Measurements from ENCODE around the gene ACYP2.
"Not testable (repeated sequence)": the region's sequence is repeated elsewhere in the genome, so short reads cannot be mapped to it uniquely, and the experiment has no call there.

ACYP2 gene

GRCh38 chr2:54290356-54291025, 175.1 kb downstream of the ACYP2 start:
- no peaks in the 10 kb centered on the region for H4K20me1 ChIP-seq (ENCODE audit: insufficient read depth, low read length)
- no peak overlapping the region for H3K4me2 ChIP-seq (ENCODE audit: insufficient read depth, low read length)
- H3K4me1 ChIP-seq (ENCODE audit: insufficient read depth, low read length), result no peaks in the 10 kb centered on the region
- no peak overlapping the region for H3K4me3 ChIP-seq (ENCODE audit: low read depth in 1 of 2, low read length in 2 of 2)
- ATAC-seq (ENCODE audit: insufficient read depth, low read depth) (no peak), DNase-seq (no peak)
- no peak overlapping the region for H3K27ac ChIP-seq (ENCODE audit: low read length)
- no peak overlapping the region for H2AFZ ChIP-seq (ENCODE audit: low read depth, low read length)
- no peaks in the 10 kb centered on the region for H3K36me3 ChIP-seq (ENCODE audit: insufficient read depth, low read length)
- no peak overlapping the region for H3K9ac ChIP-seq (ENCODE audit: low read depth, low read length)
- H3K79me2 ChIP-seq (ENCODE audit: insufficient read depth, low read length), result no peaks in the 10 kb centered on the region
- TF ChIP-seq EZH2 (IDR thresholded peaks at IDR 0.05; ENCODE audit: borderline replicate concordance, low read depth, low read length, severe bottlenecking), result no peak
- TF ChIP-seq CTCF (IDR thresholded peaks at IDR 0.05; ENCODE audit: borderline replicate concordance, extremely low read depth, low read length, poor library complexity, severe bottlenecking), result no peak
- no peaks in the 10 kb centered on the region for H3K9me3 ChIP-seq (ENCODE audit: insufficient read depth, low read length, severe bottlenecking)
- no peaks in the 10 kb centered on the region for H3K27me3 ChIP-seq (ENCODE audit: insufficient read depth, low read length, poor library complexity)

- H3K36me3 ChIP-seq (ENCODE audit: insufficient read depth, low read length); H3K79me2 ChIP-seq (ENCODE audit: insufficient read depth, low read length); H3K4me1 ChIP-seq (ENCODE audit: insufficient read depth, low read length); H4K20me1 ChIP-seq (ENCODE audit: insufficient read depth, low read length); H3K9me3 ChIP-seq (ENCODE audit: insufficient read depth, low read length, severe bottlenecking); H3K27me3 ChIP-seq (ENCODE audit: insufficient read depth, low read length, poor library complexity); ATAC-seq (ENCODE audit: insufficient read depth, low read depth); DNase-seq; H3K27ac ChIP-seq (ENCODE audit: low read length); H3K4me3 ChIP-seq (ENCODE audit: low read depth in 1 of 2, low read length in 2 of 2); H3K9ac ChIP-seq (ENCODE audit: low read depth, low read length); H3K4me2 ChIP-seq (ENCODE audit: insufficient read depth, low read length); H2AFZ ChIP-seq (ENCODE audit: low read depth, low read length): not testable (repeated sequence)
These were observed 179.2 kb downstream of the ACYP2 start for GRCh38 chr2:54294665-54295064.

DNA sequence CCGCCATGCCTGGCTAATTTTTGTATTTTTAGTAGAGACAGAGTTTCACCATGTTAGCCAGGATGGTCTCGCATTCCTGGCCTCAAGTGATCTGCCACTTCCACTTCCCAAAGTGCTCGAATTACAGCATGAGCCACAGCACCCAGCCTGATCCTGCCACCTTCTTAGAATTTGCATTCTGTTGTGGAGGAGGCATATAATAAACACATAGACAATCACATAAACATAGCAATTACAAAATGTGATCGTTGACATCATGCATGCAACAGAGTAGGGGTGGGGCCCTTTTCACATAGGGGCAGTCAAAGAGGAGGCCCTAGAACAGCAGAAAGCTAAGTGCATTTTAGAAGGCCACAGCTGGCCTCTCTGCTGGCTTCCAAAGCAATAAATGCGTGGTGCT, 180.5 kb downstream of the ACYP2 start:
- no peaks in the 10 kb centered on the region for H3K4me1 ChIP-seq (ENCODE audit: insufficient read depth, low read length)
- no peaks in the 10 kb centered on the region for H3K36me3 ChIP-seq (ENCODE audit: insufficient read depth, low read length)
- no peak overlapping the region for H2AFZ ChIP-seq (ENCODE audit: low read depth, low read length)

DNA sequence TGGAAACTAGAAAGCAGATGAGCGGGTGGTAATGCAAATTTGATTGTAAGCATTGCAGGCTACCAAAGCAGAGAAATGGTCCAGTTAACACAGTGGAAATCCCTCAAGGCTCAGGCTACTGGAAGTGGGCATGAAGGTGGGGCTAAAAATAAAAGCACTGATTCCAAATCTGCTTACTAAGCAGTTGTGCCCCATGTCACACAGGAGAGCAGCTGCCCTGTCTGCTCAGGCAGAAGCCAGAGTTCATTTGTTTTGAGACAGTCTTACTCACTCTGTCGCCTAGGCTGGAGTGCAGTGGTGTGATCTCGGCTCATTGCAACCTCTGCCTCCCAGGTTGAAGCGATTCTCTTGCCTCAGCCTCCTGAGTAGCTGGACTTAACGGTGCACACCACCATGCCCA, 183.1 kb downstream of the ACYP2 start:
- no peak overlapping the region for H2AFZ ChIP-seq (ENCODE audit: low read depth, low read length)
- DNase-seq, result no peak
- no peak overlapping the region for H3K4me3 ChIP-seq (ENCODE audit: low read depth in 1 of 2, low read length in 2 of 2)
- no peaks in the 10 kb centered on the region for H4K20me1 ChIP-seq (ENCODE audit: insufficient read depth, low read length)
- H3K4me2 ChIP-seq (ENCODE audit: insufficient read depth, low read length), result no peak overlapping the region
- no peaks in the 10 kb centered on the region for H3K79me2 ChIP-seq (ENCODE audit: insufficient read depth, low read length)
- ATAC-seq (ENCODE audit: insufficient read depth, low read depth), result no peak
- no peak overlapping the region for H3K27ac ChIP-seq (ENCODE audit: low read length)
- no peaks in the 10 kb centered on the region for H3K4me1 ChIP-seq (ENCODE audit: insufficient read depth, low read length)
- H3K27me3 ChIP-seq (ENCODE audit: insufficient read depth, low read length, poor library complexity), result no peaks in the 10 kb centered on the region
- H3K9me3 ChIP-seq (ENCODE audit: insufficient read depth, low read length, severe bottlenecking), result no peaks in the 10 kb centered on the region
- no peaks in the 10 kb centered on the region for H3K36me3 ChIP-seq (ENCODE audit: insufficient read depth, low read length)
- H3K9ac ChIP-seq (ENCODE audit: low read depth, low read length), result no peak overlapping the region
- TF ChIP-seq CTCF (IDR thresholded peaks at IDR 0.05; ENCODE audit: borderline replicate concordance, extremely low read depth, low read length, poor library complexity, severe bottlenecking), result no peak
- no peak for TF ChIP-seq EZH2 (IDR thresholded peaks at IDR 0.05; ENCODE audit: borderline replicate concordance, low read depth, low read length, severe bottlenecking)

More for the DNA sequence above, 180.5 kb downstream of the ACYP2 start:
- Histone ChIP-seq H3K27me3 (ENCODE audit: insufficient read depth, low read length, poor library complexity) (no peaks in the 10 kb centered on the region), H4K20me1 (ENCODE audit: insufficient read depth, low read length) (no peaks in the 10 kb centered on the region), H3K9ac (ENCODE audit: low read depth, low read length) (no peak overlapping the region), H3K79me2 (ENCODE audit: insufficient read depth, low read length) (no peaks in the 10 kb centered on the region), H3K9me3 (ENCODE audit: insufficient read depth, low read length, severe bottlenecking) (no peaks in the 10 kb centered on the region), H3K4me3 (ENCODE audit: low read depth in 1 of 2, low read length in 2 of 2) (no peak overlapping the region), H3K27ac (ENCODE audit: low read length) (no peak overlapping the region), H3K4me2 (ENCODE audit: insufficient read depth, low read length) (no peak overlapping the region)
- no peak for TF ChIP-seq CTCF (IDR thresholded peaks at IDR 0.05; ENCODE audit: borderline replicate concordance, extremely low read depth, low read length, poor library complexity, severe bottlenecking)
- TF ChIP-seq EZH2 (IDR thresholded peaks at IDR 0.05; ENCODE audit: borderline replicate concordance, low read depth, low read length, severe bottlenecking), result no peak
- no peak for ATAC-seq (ENCODE audit: insufficient read depth, low read depth)
- DNase-seq, result no peak

Data from DND-41 (cell line).